Measurements from ENCODE around the gene SOAT2.

- TF ChIP-seq CTCF (IDR thresholded peaks at IDR 0.05), result no peak
- TF ChIP-seq POLR2A (IDR thresholded peaks at IDR 0.05), result no peak
These were observed 47.0 kb upstream of the SOAT2 start for GRCh38 chr12:53056296-53056695.
